Endothelial cell of umbilical vein (primary cell): ENCODE measurements around the gene USH1G. TPM values are rescaled to one million over a fixed set of nuclear protein-coding genes. Genes with fewer than 3 reads are reported as not detected.
"Not testable (repeated sequence)": the region's sequence is repeated elsewhere in the genome, so short reads cannot be mapped to it uniquely, and the experiment has no call there.

Experiments
- BruUV-seq: library from RNA; stranded (reverse); fragments of 400-500 nt; replicated peaks from 2 replicates; lab custom pipeline; 2021; lab: Mats Ljungman, UMichigan
- CTCF ChIA-PET: fragments of 300-600, 350-600 bp; sonication (Branson Sonifier 250); formaldehyde crosslinking; loops from one replicate; lab custom pipeline; 2021; ENCODE audit warnings: antibody characterized with exemption, inconsistent platforms; lab: Charles Lee
- POLR2A ChIA-PET: fragments of 300-600, 350-600 bp; sonication (Branson Sonifier 250); formaldehyde crosslinking; loops from one replicate; lab custom pipeline; 2021; ENCODE audit warnings: antibody characterized with exemption, inconsistent platforms; lab: Charles Lee
- DNase-seq: peaks from one replicate; pipeline ENCODE4 v3.0.0-alpha.2; 2011; ENCODE audit warnings: low read depth, low spot score
- FAIRE-seq: peaks from 2 replicates; lab custom pipeline; 2011; peaks lifted over from hg19 to GRCh38; lab: Jason Lieb, UNC
- H2AFZ ChIP-seq: 2 replicates; pipeline ENCODE4 v1.6.0; 2012; ENCODE audit warnings: low read depth, low read length, control low read depth, inconsistent platforms
- H3K27ac ChIP-seq: 2 replicates; pipeline ENCODE4 v1.5.1; 2011; ENCODE audit warnings: low read depth, mild to moderate bottlenecking, control low read depth, low read length, moderate library complexity; ENCODE audit not compliant: insufficient read depth
- H3K27me3 ChIP-seq, 2 experiments: 2 replicates each; pipeline versions ENCODE4 v1.6.0 to v1.6.1; 2011; ENCODE audit warnings: low read length in 2 of 2, mixed read lengths in 1 of 2; ENCODE audit not compliant: control insufficient read depth in 2 of 2, insufficient read depth in 2 of 2
- H3K36me3 ChIP-seq, 2 experiments: 2 replicates in 1 of 2; 3 replicates in 1 of 2; pipeline ENCODE4 v1.5.1; 2011; ENCODE audit warnings: low read length in 2 of 2, mild to moderate bottlenecking in 1 of 2, moderate library complexity in 1 of 2; ENCODE audit not compliant: control insufficient read depth in 2 of 2, insufficient read depth in 2 of 2; ENCODE audit errors: extremely low read depth in 1 of 2
- H3K4me1 ChIP-seq: 3 replicates; pipeline ENCODE4 v1.5.1; 2011; ENCODE audit warnings: mild to moderate bottlenecking, low read length; ENCODE audit not compliant: control insufficient read depth, insufficient read depth; ENCODE audit errors: extremely low read depth
- H3K4me2 ChIP-seq: 2 replicates; pipeline ENCODE4 v1.6.1; 2011; ENCODE audit warnings: low read length, control low read depth, mixed read lengths; ENCODE audit not compliant: insufficient read depth
- H3K4me3 ChIP-seq, 3 experiments: fragments of 200-600 bp in 1 of 3; sonication (generic), shearing (Covaris generic) in 1 of 3; replicated peaks in 1 of 3; 2 replicates each; pipeline ENCODE4 v1.5.1; 2011 to 2016; ENCODE audit warnings: control low read depth in 3 of 3, low read length in 3 of 3, mild to moderate bottlenecking in 2 of 3, inconsistent platforms in 1 of 3, low read depth in 1 of 3, moderate library complexity in 1 of 3; ENCODE audit not compliant: insufficient read depth in 1 of 3
- H3K79me2 ChIP-seq: 2 replicates; pipeline ENCODE4 v1.6.0; 2012; ENCODE audit warnings: low read length, inconsistent platforms; ENCODE audit not compliant: control insufficient read depth, insufficient read depth
- H3K9ac ChIP-seq: replicated peaks from 2 replicates; pipeline ENCODE3; 2011; ENCODE audit warnings: low read length, control low read depth; ENCODE audit not compliant: insufficient read depth; ENCODE audit errors: extremely low read depth
- H3K9me1 ChIP-seq: replicated peaks from 3 replicates; pipeline ENCODE4 v1.6.0; 2011; ENCODE audit warnings: mild to moderate bottlenecking, low read length; ENCODE audit not compliant: control insufficient read depth, insufficient read depth; ENCODE audit errors: extremely low read depth
- H3K9me3 ChIP-seq: replicated peaks from 2 replicates; pipeline ENCODE4 v1.5.1; 2012; ENCODE audit warnings: low read length, inconsistent platforms; ENCODE audit not compliant: control insufficient read depth, insufficient read depth
- H4K20me1 ChIP-seq: replicated peaks from 2 replicates; pipeline ENCODE3; 2011; ENCODE audit warnings: mild to moderate bottlenecking, low read length; ENCODE audit not compliant: control insufficient read depth, insufficient read depth; ENCODE audit errors: extremely low read depth
- EZH2 ChIP-seq: IDR thresholded peaks from 2 replicates; pipeline ENCODE4 v1.6.1; 2012; ENCODE audit warnings: borderline replicate concordance, low read depth, mild to moderate bottlenecking, moderate library complexity, low read length, inconsistent platforms; ENCODE audit not compliant: severe bottlenecking
- FOS ChIP-seq: IDR thresholded peaks from 2 replicates; pipeline ENCODE4 v1.6.1; 2011; ENCODE audit warnings: mild to moderate bottlenecking, low read length, moderate library complexity, borderline replicate concordance; ENCODE audit not compliant: insufficient read depth
- GATA2 ChIP-seq: IDR thresholded peaks from 2 replicates; pipeline ENCODE4 v1.7.0; 2011; ENCODE audit warnings: low read depth, mild to moderate bottlenecking, moderate library complexity, mixed read lengths, low read length; ENCODE audit not compliant: insufficient read length, insufficient read depth
- JUN ChIP-seq: IDR thresholded peaks from 2 replicates; pipeline ENCODE4 v1.6.1; 2011; ENCODE audit warnings: borderline replicate concordance, low read depth; ENCODE audit not compliant: insufficient read length, insufficient read depth
- MAX ChIP-seq: IDR thresholded peaks from 2 replicates; pipeline ENCODE4 v1.6.1; 2011; ENCODE audit not compliant: insufficient read depth, insufficient read length
- MYC ChIP-seq: IDR thresholded peaks from one replicate; pipeline ENCODE4 v1.6.1; 2011; ENCODE audit warnings: mild to moderate bottlenecking, low read depth, low read length
- POLR2A ChIP-seq: IDR thresholded peaks from 2 replicates; pipeline ENCODE4 v1.6.1; 2012; ENCODE audit warnings: low read depth, mild to moderate bottlenecking, control low read depth, low read length
- POLR2AphosphoS5 ChIP-seq: IDR thresholded peaks from 2 replicates; pipeline ENCODE4 v1.6.1; 2012; ENCODE audit warnings: low read depth, mild to moderate bottlenecking, control low read depth, low read length, moderate library complexity; ENCODE audit not compliant: insufficient read depth
- dilution Hi-C: fragments of 300-500 bp; cut with MboI; formaldehyde crosslinking; loops from one replicate; pipeline ENCODE4 v1.15.0; 2019; ENCODE audit warnings: low sequenced_read_pairs; ENCODE audit not compliant: extremely low pct_ligation_motif_present
- intact Hi-C: fragments of 100-400 bp; cut with micrococcal nuclease; formaldehyde crosslinking; loops from one replicate; pipeline ENCODE4 v1.10.0; 2022
- polyA plus RNA-seq, 4 experiments: library from polyadenylated mRNA; depleted of rRNA in 3 of 4; stranded (reverse) in 3 of 4; unstranded in 1 of 4; fragments of >200 nt; gene quantifications; 2 replicates each; pipeline versions ENCODE4 v1.2.1 to v1.2.3, GENCODE V29; 2011 to 2012; ENCODE audit warnings: missing spikeins in 1 of 4
- total RNA-seq: library from RNA; stranded (reverse); gene quantifications from 2 replicates; pipeline ENCODE4 v1.2.3, GENCODE V29; 2021
- TF ChIP-seq, protein P1 (sequence below), 2 donors: IDR thresholded peaks; 1 replicate in 1 of 2; 2 replicates in 1 of 2; pipeline ENCODE4 v1.5.1; 2011; ENCODE audit warnings: low read length in 2 of 2, mild to moderate bottlenecking in 2 of 2, moderate library complexity in 2 of 2, control low read depth in 1 of 2, inconsistent platforms in 1 of 2, low read depth in 1 of 2; ENCODE audit not compliant: insufficient read depth in 1 of 2; ENCODE audit errors: extremely low read depth in 1 of 2

Gene USH1G
- total and polyA plus RNA-seq, 2 donors (not counting 3 experiments of a cell fraction or from before 2014, with no cell fraction given), result not detected

GRCh38 chr17:74870512-74870911, 52.5 kb downstream of the USH1G start:
- Histone ChIP-seq H3K79me2 (no peaks in the 10 kb centered on the region), H4K20me1 (no peaks in the 10 kb centered on the region), H3K9me1 (no peaks in the 10 kb centered on the region), H3K4me1 (peaks cover 26% of the 10 kb centered on the region), H3K27me3 (no peaks in the 10 kb centered on the region), H3K9ac (no peak overlapping the region), H3K9me3 (no peaks in the 10 kb centered on the region), H3K4me2 (no peak overlapping the region), H3K4me3 (no peak overlapping the region), H3K27ac (no peak overlapping the region), H2AFZ (no peak overlapping the region), H3K36me3 (no peaks in the 10 kb centered on the region)
- dilution Hi-C loops, result no loop called here
- intact Hi-C loops, result loop anchor here (5.0 kb wide), 1 partner anchor 93 kb away; the partner anchor contains the start of gene NAT9
- BruUV-seq, result no TSS peak
- no peak for TF ChIP-seq POLR2AphosphoS5
- no peak for TF ChIP-seq MAX
- TF ChIP-seq GATA2, result no peak
- no peak for TF ChIP-seq JUN
- TF ChIP-seq MYC, result no peak
- no peak for TF ChIP-seq EZH2
- TF ChIP-seq FOS, result no peak
- TF ChIP-seq, protein P1, sequence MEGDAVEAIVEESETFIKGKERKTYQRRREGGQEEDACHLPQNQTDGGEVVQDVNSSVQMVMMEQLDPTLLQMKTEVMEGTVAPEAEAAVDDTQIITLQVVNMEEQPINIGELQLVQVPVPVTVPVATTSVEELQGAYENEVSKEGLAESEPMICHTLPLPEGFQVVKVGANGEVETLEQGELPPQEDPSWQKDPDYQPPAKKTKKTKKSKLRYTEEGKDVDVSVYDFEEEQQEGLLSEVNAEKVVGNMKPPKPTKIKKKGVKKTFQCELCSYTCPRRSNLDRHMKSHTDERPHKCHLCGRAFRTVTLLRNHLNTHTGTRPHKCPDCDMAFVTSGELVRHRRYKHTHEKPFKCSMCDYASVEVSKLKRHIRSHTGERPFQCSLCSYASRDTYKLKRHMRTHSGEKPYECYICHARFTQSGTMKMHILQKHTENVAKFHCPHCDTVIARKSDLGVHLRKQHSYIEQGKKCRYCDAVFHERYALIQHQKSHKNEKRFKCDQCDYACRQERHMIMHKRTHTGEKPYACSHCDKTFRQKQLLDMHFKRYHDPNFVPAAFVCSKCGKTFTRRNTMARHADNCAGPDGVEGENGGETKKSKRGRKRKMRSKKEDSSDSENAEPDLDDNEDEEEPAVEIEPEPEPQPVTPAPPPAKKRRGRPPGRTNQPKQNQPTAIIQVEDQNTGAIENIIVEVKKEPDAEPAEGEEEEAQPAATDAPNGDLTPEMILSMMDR (IDR thresholded peaks at IDR 0.05; ENCODE audit: extremely low read depth in 1 of 2, insufficient read depth in 1 of 2, low read depth in 1 of 2, low read length in 2 of 2), result no peak
- no peak for TF ChIP-seq POLR2A
- FAIRE-seq, result no peak
- no peak for DNase-seq
- ChIA-PET POLR2A (interaction anchor here (0.6 kb wide), 1 partner anchor 107 kb away, joined by 5 read pairs; no protein-coding TSS in a partner anchor), CTCF (interaction anchor here (0.6 to 3.1 kb wide), 2 partner anchors 9 to 28 kb away, joined by 4 to 19 read pairs; partner anchors contain the start of gene GRIN2C)

DNA sequence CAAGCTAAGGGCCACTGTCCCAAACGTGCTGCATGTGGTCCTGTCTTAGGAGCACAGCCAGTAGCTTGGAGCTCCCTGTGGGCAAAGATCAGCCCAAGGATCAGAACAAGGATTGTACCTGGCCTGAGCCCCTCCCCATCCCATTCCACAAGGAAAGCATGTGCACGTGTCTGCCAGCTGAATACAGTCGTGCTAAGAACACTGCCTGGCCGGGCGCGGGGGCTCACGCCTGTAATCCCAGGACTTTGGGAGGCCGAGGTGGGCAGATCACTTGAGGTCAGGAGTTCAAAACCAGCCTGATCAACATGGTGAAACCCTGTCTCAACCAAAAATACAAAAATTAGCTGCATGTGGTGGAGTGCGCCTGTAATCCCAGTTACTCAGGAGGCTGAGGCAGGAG, 53.0 kb downstream of the USH1G start:
- H3K27me3 ChIP-seq, H3K79me2 ChIP-seq, H3K27ac ChIP-seq, dilution Hi-C loops, H3K9ac ChIP-seq, FAIRE-seq, H4K20me1 ChIP-seq, H3K9me3 ChIP-seq, DNase-seq, H3K36me3 ChIP-seq, H3K9me1 ChIP-seq, H2AFZ ChIP-seq, H3K4me3 ChIP-seq, H3K4me2 ChIP-seq, BruUV-seq: not testable (repeated sequence)
- intact Hi-C loops, result loop anchor here (5.0 kb wide), 1 partner anchor 93 kb away; the partner anchor contains the start of gene NAT9
- ChIA-PET POLR2A (interaction anchor here (0.6 kb wide), 1 partner anchor 107 kb away, joined by 5 read pairs; no protein-coding TSS in a partner anchor), CTCF (interaction anchor here (0.6 to 3.1 kb wide), 2 partner anchors 9 to 27 kb away, joined by 4 to 19 read pairs; partner anchors contain the start of gene GRIN2C)
- peaks cover 26% of the 10 kb centered on the region for H3K4me1 ChIP-seq
